GM12878 (cell line): Measurements from ENCODE around the gene LIMCH1.

Experiments
- ESRRA ChIP-seq: IDR thresholded peaks from 2 replicates; pipeline ENCODE4 v1.6.1; 2012; ENCODE audit warnings: mild to moderate bottlenecking, low read length, improper control_type of control experiment
- JUNB ChIP-seq: IDR thresholded peaks from 2 replicates; pipeline ENCODE4 v1.6.1; 2016; ENCODE audit warnings: antibody characterized with exemption, mild to moderate bottlenecking
- MXI1 ChIP-seq: fragments of 150-350 bp; IDR thresholded peaks from 2 replicates; pipeline ENCODE4 v1.6.1; 2011; ENCODE audit warnings: low read depth, mild to moderate bottlenecking, inconsistent platforms, low read length, improper control_type of control experiment
- POLR2AphosphoS2 ChIP-seq: IDR thresholded peaks from 2 replicates; pipeline ENCODE4 v1.6.1; 2011; ENCODE audit warnings: low read depth, mild to moderate bottlenecking, low read length, improper control_type of control experiment, moderate library complexity
- RFX5 ChIP-seq: IDR thresholded peaks from 2 replicates; pipeline ENCODE4 v1.6.1; 2011; ENCODE audit warnings: low read depth, low read length, improper control_type of control experiment
- YY1 ChIP-seq: IDR thresholded peaks from 2 replicates; pipeline ENCODE4 v1.6.1; 2011; ENCODE audit warnings: low read depth, mild to moderate bottlenecking, low read length
- TF ChIP-seq, protein P1 (sequence below), 3 experiments: IDR thresholded peaks in 2 of 3; conservative IDR thresholded peaks in 1 of 3; 2 replicates each; pipeline ENCODE4 v1.5.1; 2011; ENCODE audit warnings: low read depth in 3 of 3, low read length in 3 of 3, mild to moderate bottlenecking in 3 of 3, control low read depth in 2 of 3, moderate library complexity in 2 of 3, inconsistent platforms in 1 of 3, mixed read lengths in 1 of 3; ENCODE audit not compliant: control insufficient read depth in 2 of 3, insufficient read depth in 1 of 3; ENCODE audit errors: extremely low read depth in 1 of 3

DNA sequence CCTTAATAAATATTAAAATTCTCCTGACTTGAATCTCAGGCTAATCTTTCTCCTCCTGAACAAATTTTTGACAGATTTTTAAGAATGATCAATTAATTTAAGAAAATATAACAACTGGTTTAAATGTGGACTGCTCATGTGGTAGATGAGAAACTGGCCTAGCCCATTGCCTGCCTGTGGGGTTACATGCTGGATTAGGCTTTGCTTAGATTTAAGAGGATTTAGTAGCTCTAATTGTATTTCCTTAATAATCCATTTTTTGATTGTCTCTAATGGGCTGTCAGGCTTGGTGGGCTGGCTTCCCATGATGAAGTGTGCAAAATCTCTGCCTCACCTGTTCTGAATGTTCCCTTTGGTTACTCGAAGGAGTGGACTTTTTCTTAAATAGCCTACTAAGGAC, 27.8 kb upstream of the LIMCH1 start:
- TF ChIP-seq JUNB (no peak), ESRRA (no peak), RFX5 (no peak), YY1 (no peak), POLR2AphosphoS2 (no peak), MXI1 (no peak)
- TF ChIP-seq, protein P1, sequence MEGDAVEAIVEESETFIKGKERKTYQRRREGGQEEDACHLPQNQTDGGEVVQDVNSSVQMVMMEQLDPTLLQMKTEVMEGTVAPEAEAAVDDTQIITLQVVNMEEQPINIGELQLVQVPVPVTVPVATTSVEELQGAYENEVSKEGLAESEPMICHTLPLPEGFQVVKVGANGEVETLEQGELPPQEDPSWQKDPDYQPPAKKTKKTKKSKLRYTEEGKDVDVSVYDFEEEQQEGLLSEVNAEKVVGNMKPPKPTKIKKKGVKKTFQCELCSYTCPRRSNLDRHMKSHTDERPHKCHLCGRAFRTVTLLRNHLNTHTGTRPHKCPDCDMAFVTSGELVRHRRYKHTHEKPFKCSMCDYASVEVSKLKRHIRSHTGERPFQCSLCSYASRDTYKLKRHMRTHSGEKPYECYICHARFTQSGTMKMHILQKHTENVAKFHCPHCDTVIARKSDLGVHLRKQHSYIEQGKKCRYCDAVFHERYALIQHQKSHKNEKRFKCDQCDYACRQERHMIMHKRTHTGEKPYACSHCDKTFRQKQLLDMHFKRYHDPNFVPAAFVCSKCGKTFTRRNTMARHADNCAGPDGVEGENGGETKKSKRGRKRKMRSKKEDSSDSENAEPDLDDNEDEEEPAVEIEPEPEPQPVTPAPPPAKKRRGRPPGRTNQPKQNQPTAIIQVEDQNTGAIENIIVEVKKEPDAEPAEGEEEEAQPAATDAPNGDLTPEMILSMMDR (IDR thresholded peaks at IDR 0.05 in 2 of 3, conservative IDR thresholded peaks at IDR 0.05 in 1 of 3; ENCODE audit: control insufficient read depth in 2 of 3, extremely low read depth in 1 of 3, insufficient read depth in 1 of 3, low read depth in 3 of 3, low read length in 3 of 3) = no peak
